ENCODE results near the gene LAMTOR4.

Gene LAMTOR4

GRCh38 chr7:100158229-100159098 lies 9.7 kb downstream of the LAMTOR4 start, which contains the start of gene TRAPPC14:
TRAPPC14 (minus strand) TSS chr7:100158723; CDS start chr7:100158499, 224 bp downstream.
- no peaks in the 10 kb centered on the region; the same call in 1 of the 2 replicates for H4K20me1 ChIP-seq (ENCODE audit: insufficient read depth, low read length)
- H3K27ac ChIP-seq (ENCODE audit: low read length): peak within 1 kb of the TSS; percentile 15
- H3K4me1 ChIP-seq (ENCODE audit: low read length): peaks cover 18% of the 10 kb centered on the region
- TF ChIP-seq EZH2phosphoT487 (IDR thresholded peaks at IDR 0.05; ENCODE audit: low read depth) (no peak), CTCF (IDR thresholded peaks at IDR 0.05; ENCODE audit: low read depth, low read length) (no peak)
- H3K27me3 ChIP-seq (ENCODE audit: low read depth, low read length): peaks cover 5% of the 10 kb centered on the region; the same call in 1 of the 2 replicates
- H2AFZ ChIP-seq (ENCODE audit: low read depth, low read length): peak within 1 kb of the TSS; percentile 30; the same call in 1 of the 2 replicates
- H3K4me2 ChIP-seq (ENCODE audit: low read length): peak within 1 kb of the TSS; percentile 94
- peaks cover 21% of the 10 kb centered on the region for H3K36me3 ChIP-seq (replicated peaks; ENCODE audit: low read depth, low read length)
- H3K79me2 ChIP-seq (ENCODE audit: low read length): peaks cover 7% of the 10 kb centered on the region; the same call in 1 of the 2 replicates
- H3K9me3 ChIP-seq (ENCODE audit: insufficient read depth, low read length): no peaks in the 10 kb centered on the region
- peak within 1 kb of the TSS; percentile 88 for H3K4me3 ChIP-seq (ENCODE audit: low read length)
- H3K9ac ChIP-seq (ENCODE audit: low read length): peak within 1 kb of the TSS; percentile 71

GRCh38 chr7:100159099-100159623 lies 10.4 kb downstream of the LAMTOR4 start:
- peak overlapping the region; percentile 88 for H3K4me3 ChIP-seq (ENCODE audit: low read length)
- H4K20me1 ChIP-seq (ENCODE audit: insufficient read depth, low read length): no peaks in the 10 kb centered on the region; the same call in 1 of the 2 replicates
- peak overlapping the region; percentile 63 for H3K4me2 ChIP-seq (ENCODE audit: low read length)
- peaks cover 18% of the 10 kb centered on the region for H3K4me1 ChIP-seq (ENCODE audit: low read length)
- H2AFZ ChIP-seq (ENCODE audit: low read depth, low read length): 0 out of 2 replicates have a peak overlapping the region, but pooled peaks have one; percentile 30
- H3K27me3 ChIP-seq (ENCODE audit: low read depth, low read length): peaks cover 8% of the 10 kb centered on the region; the same call in 1 of the 2 replicates
- peaks cover 14% of the 10 kb centered on the region for H3K36me3 ChIP-seq (replicated peaks; ENCODE audit: low read depth, low read length)
- H3K9ac ChIP-seq (ENCODE audit: low read length): peak overlapping the region; percentile 71
- TF ChIP-seq EZH2phosphoT487 (IDR thresholded peaks at IDR 0.05; ENCODE audit: low read depth) (no peak), CTCF (IDR thresholded peaks at IDR 0.05; ENCODE audit: low read depth, low read length) (no peak)
- no peaks in the 10 kb centered on the region for H3K9me3 ChIP-seq (ENCODE audit: insufficient read depth, low read length)
- H3K79me2 ChIP-seq (ENCODE audit: low read length): peaks cover 7% of the 10 kb centered on the region; the same call in 1 of the 2 replicates
- H3K27ac ChIP-seq (ENCODE audit: low read length): no peak overlapping the region

- H3K36me3 ChIP-seq (replicated peaks; ENCODE audit: low read depth, low read length): peaks cover 11% of the 10 kb centered on the region
- peaks cover 8% of the 10 kb centered on the region; the same call in 1 of the 2 replicates for H3K27me3 ChIP-seq (ENCODE audit: low read depth, low read length)
- H3K9me3 ChIP-seq (ENCODE audit: insufficient read depth, low read length): no peaks in the 10 kb centered on the region
- peaks cover 7% of the 10 kb centered on the region; the same call in 1 of the 2 replicates for H3K79me2 ChIP-seq (ENCODE audit: low read length)
- H3K4me2 ChIP-seq (ENCODE audit: low read length): no peak overlapping the region
- no peaks in the 10 kb centered on the region; the same call in 1 of the 2 replicates for H4K20me1 ChIP-seq (ENCODE audit: insufficient read depth, low read length)
- H2AFZ ChIP-seq (ENCODE audit: low read depth, low read length): no peak overlapping the region
- H3K9ac ChIP-seq (ENCODE audit: low read length): no peak overlapping the region
- no peak overlapping the region for H3K4me3 ChIP-seq (ENCODE audit: low read length)
- TF ChIP-seq EZH2phosphoT487 (IDR thresholded peaks at IDR 0.05; ENCODE audit: low read depth): no peak
- no peak for TF ChIP-seq CTCF (IDR thresholded peaks at IDR 0.05; ENCODE audit: low read depth, low read length)
- peaks cover 18% of the 10 kb centered on the region for H3K4me1 ChIP-seq (ENCODE audit: low read length)
- H3K27ac ChIP-seq (ENCODE audit: low read length): no peak overlapping the region
Measured at GRCh38 chr7:100160067-100160466, 11.3 kb downstream of the LAMTOR4 start.

GRCh38 chr7:100163006-100163531 lies 14.4 kb downstream of the LAMTOR4 start:
- Histone ChIP-seq H3K36me3 (replicated peaks; ENCODE audit: low read depth, low read length) (no peaks in the 10 kb centered on the region), H3K27me3 (ENCODE audit: low read depth, low read length) (peaks cover 29% of the 10 kb centered on the region), H3K27ac (ENCODE audit: low read length) (no peak overlapping the region), H3K79me2 (ENCODE audit: low read length) (peaks cover 3% of the 10 kb centered on the region; the same call in 1 of the 2 replicates), H3K4me2 (ENCODE audit: low read length) (no peak overlapping the region), H3K9ac (ENCODE audit: low read length) (no peak overlapping the region), H4K20me1 (ENCODE audit: insufficient read depth, low read length) (no peaks in the 10 kb centered on the region), H3K9me3 (ENCODE audit: insufficient read depth, low read length) (no peaks in the 10 kb centered on the region), H3K4me1 (ENCODE audit: low read length) (peaks cover 13% of the 10 kb centered on the region), H3K4me3 (ENCODE audit: low read length) (no peak overlapping the region), H2AFZ (ENCODE audit: low read depth, low read length) (no peak overlapping the region)
- no peak for TF ChIP-seq EZH2phosphoT487 (IDR thresholded peaks at IDR 0.05; ENCODE audit: low read depth)

Data from OCI-LY3 (cell line).